H1 (cell line): ENCODE measurements around the gene SLC5A11. TPM values are rescaled to one million over a fixed set of nuclear protein-coding genes. Genes with fewer than 3 reads are reported as not detected.

Experiments used
- CTCF ChIA-PET: fragments of 300-600 bp; sonication (Branson Sonifier 250); formaldehyde crosslinking; loops from one replicate; lab custom pipeline; 2021; ENCODE audit not compliant: partially characterized antibody; lab: Charles Lee
- POLR2A ChIA-PET: fragments of 300-600 bp; sonication (Branson Sonifier 250); formaldehyde crosslinking; loops from one replicate; lab custom pipeline; 2021; ENCODE audit warnings: inconsistent platforms; ENCODE audit not compliant: partially characterized antibody; lab: Charles Lee
- DNase-seq, 2 experiments: peaks; one replicate each; pipeline versions ENCODE4 v3.0.0 to v3.0.0-alpha.2; 2010 to 2022; ENCODE audit warnings: low spot score in 2 of 2, low read depth in 1 of 2, mixed read lengths in 1 of 2
- FAIRE-seq: peaks from 2 replicates; lab custom pipeline; 2011; peaks lifted over from hg19 to GRCh38; lab: Jason Lieb, UNC
- H2AFZ ChIP-seq: 2 replicates; pipeline ENCODE4 v1.8.1; 2012; ENCODE audit warnings: low read length, inconsistent platforms
- H2AK5ac ChIP-seq: 2 replicates; pipeline ENCODE4 v1.6.1; 2013; ENCODE audit warnings: low read depth, low read length
- H2BK120ac ChIP-seq: replicated peaks from 2 replicates; pipeline ENCODE3; 2013; ENCODE audit warnings: low read depth, low read length, inconsistent platforms
- H2BK12ac ChIP-seq: 2 replicates; pipeline ENCODE4 v1.6.1; 2013; ENCODE audit warnings: low read depth, low read length
- H2BK15ac ChIP-seq: 2 replicates; pipeline ENCODE4 v1.6.1; 2013; ENCODE audit warnings: low read length
- H2BK20ac ChIP-seq: 2 replicates; pipeline ENCODE4 v1.6.1; 2013; ENCODE audit warnings: low read length
- H2BK5ac ChIP-seq: 2 replicates; pipeline ENCODE4 v1.6.1; 2013; ENCODE audit warnings: low read depth, low read length
- H3K14ac ChIP-seq: 2 replicates; pipeline ENCODE4 v1.6.1; 2013; ENCODE audit warnings: inconsistent platforms; ENCODE audit not compliant: insufficient read length
- H3K18ac ChIP-seq: 2 replicates; pipeline ENCODE4 v1.6.1; 2013; ENCODE audit warnings: low read length; ENCODE audit errors: extremely low read depth
- H3K23ac ChIP-seq: 2 replicates; pipeline ENCODE4 v1.6.1; 2013; ENCODE audit warnings: inconsistent platforms; ENCODE audit not compliant: insufficient read length
- H3K23me2 ChIP-seq: 2 replicates; pipeline ENCODE4 v1.6.1; 2013; ENCODE audit warnings: low read depth, low read length
- H3K27ac ChIP-seq: 2 replicates; pipeline ENCODE4 v1.6.1; 2011; ENCODE audit warnings: low read depth, low read length, inconsistent platforms
- H3K27me3 ChIP-seq, 4 experiments: replicated peaks in 1 of 4; 1 replicate in 1 of 4; 2 replicates in 3 of 4; pipeline versions ENCODE4 v1.6.1 to v1.8.1; 2011 to 2013; ENCODE audit warnings: low read length in 3 of 4, mild to moderate bottlenecking in 3 of 4, inconsistent platforms in 2 of 4, mixed read lengths in 2 of 4, moderate library complexity in 1 of 4; ENCODE audit not compliant: control insufficient read depth in 3 of 4, insufficient read depth in 3 of 4; ENCODE audit errors: extremely low read depth in 1 of 4
- H3K36me3 ChIP-seq, 4 experiments: 2 replicates each; pipeline versions ENCODE4 v1.6.1 to v1.8.1; 2011 to 2013; ENCODE audit warnings: mild to moderate bottlenecking in 4 of 4, low read length in 3 of 4, moderate library complexity in 2 of 4, control low read depth in 1 of 4, inconsistent platforms in 1 of 4; ENCODE audit not compliant: insufficient read depth in 4 of 4, control insufficient read depth in 2 of 4
- H3K4ac ChIP-seq: replicated peaks from 2 replicates; pipeline ENCODE3; 2013; ENCODE audit warnings: low read length, low read depth, mixed read lengths, inconsistent platforms; ENCODE audit not compliant: insufficient read length
- H3K4me1 ChIP-seq, 4 experiments: replicated peaks in 1 of 4; 1 replicate in 1 of 4; 2 replicates in 3 of 4; pipeline versions ENCODE4 v1.6.1 to v1.8.1; 2011 to 2013; ENCODE audit warnings: low read length in 3 of 4, inconsistent platforms in 2 of 4, mixed read lengths in 1 of 4; ENCODE audit not compliant: insufficient read depth in 4 of 4, control insufficient read depth in 3 of 4
- H3K4me2 ChIP-seq, 2 experiments: 2 replicates each; pipeline versions ENCODE4 v1.6.1 to v1.8.1; 2011 to 2013; ENCODE audit warnings: low read depth in 2 of 2, low read length in 2 of 2, control low read depth in 1 of 2, inconsistent platforms in 1 of 2, mild to moderate bottlenecking in 1 of 2; ENCODE audit not compliant: insufficient read depth in 1 of 2
- H3K4me3 ChIP-seq, 4 experiments: fragments of 200-600, 300-600 bp in 1 of 4; sonication (generic), shearing (Covaris generic), sonication (Bioruptor Twin) in 1 of 4; 2 replicates each; pipeline versions ENCODE4 v1.5.1 to v1.8.1; 2011 to 2016; ENCODE audit warnings: low read length in 4 of 4, low read depth in 3 of 4, control low read depth in 2 of 4, inconsistent platforms in 2 of 4, mild to moderate bottlenecking in 2 of 4, mixed read lengths in 1 of 4, moderate library complexity in 1 of 4; ENCODE audit not compliant: insufficient read depth in 2 of 4; ENCODE audit errors: extremely low read depth in 1 of 4
- H3K56ac ChIP-seq: replicated peaks from 2 replicates; pipeline ENCODE3; 2013; ENCODE audit warnings: low read depth, mild to moderate bottlenecking, mixed read lengths, low read length, inconsistent platforms; ENCODE audit not compliant: insufficient read length
- H3K79me1 ChIP-seq: 2 replicates; pipeline ENCODE4 v1.6.1; 2013; ENCODE audit warnings: low read depth, low read length, control low read depth
- H3K79me2 ChIP-seq, 2 experiments: 2 replicates each; pipeline versions ENCODE4 v1.6.1 to v1.8.1; 2012 to 2013; ENCODE audit warnings: low read length in 2 of 2, mild to moderate bottlenecking in 2 of 2, inconsistent platforms in 1 of 2; ENCODE audit not compliant: insufficient read depth in 2 of 2, control insufficient read depth in 1 of 2
- H3K9ac ChIP-seq, 4 experiments: replicated peaks in 1 of 4; 1 replicate in 1 of 4; 2 replicates in 3 of 4; pipeline versions ENCODE4 v1.6.1 to v1.8.1; 2011 to 2013; ENCODE audit warnings: low read depth in 3 of 4, low read length in 3 of 4, control low read depth in 2 of 4, mild to moderate bottlenecking in 2 of 4, moderate library complexity in 2 of 4, inconsistent platforms in 1 of 4; ENCODE audit errors: extremely low read depth in 1 of 4
- H3K9me3 ChIP-seq, 2 experiments: 2 replicates each; pipeline versions ENCODE4 v1.6.1 to v1.8.1; 2012 to 2013; ENCODE audit warnings: mild to moderate bottlenecking in 2 of 2, moderate library complexity in 2 of 2, control low read depth in 1 of 2, inconsistent platforms in 1 of 2, low read depth in 1 of 2, low read length in 1 of 2, mixed read lengths in 1 of 2; ENCODE audit not compliant: insufficient read depth in 2 of 2
- H4K20me1 ChIP-seq, 2 experiments: replicated peaks in 1 of 2; 2 replicates each; pipeline versions ENCODE3 to v1.8.1; 2011 to 2013; ENCODE audit warnings: inconsistent platforms in 2 of 2, low read length in 2 of 2, mild to moderate bottlenecking in 1 of 2; ENCODE audit not compliant: insufficient read depth in 2 of 2, control insufficient read depth in 1 of 2
- H4K5ac ChIP-seq: 2 replicates; pipeline ENCODE4 v1.6.1; 2013; ENCODE audit warnings: low read length, low read depth, mixed read lengths, inconsistent platforms; ENCODE audit not compliant: insufficient read length
- H4K8ac ChIP-seq: 2 replicates; pipeline ENCODE4 v1.8.0; 2013; ENCODE audit warnings: mild to moderate bottlenecking, moderate library complexity, low read length, inconsistent platforms; ENCODE audit not compliant: insufficient read depth; ENCODE audit errors: extremely low read depth
- H4K91ac ChIP-seq: replicated peaks from 2 replicates; pipeline ENCODE3; 2013; ENCODE audit warnings: low read length, mixed read lengths, inconsistent platforms; ENCODE audit not compliant: insufficient read length
- ASH2L ChIP-seq: fragments of 200-600, 300-600 bp; sonication (generic); IDR thresholded peaks from one replicate; pipeline ENCODE4 v1.7.1; 2017; ENCODE audit warnings: low read length
- BCL11A ChIP-seq, 2 experiments: IDR thresholded peaks; one replicate each; pipeline ENCODE4 v1.6.1; 2011; ENCODE audit warnings: low read depth in 2 of 2, low read length in 2 of 2, mild to moderate bottlenecking in 2 of 2
- CHD1 ChIP-seq: IDR thresholded peaks from 2 replicates; pipeline ENCODE4 v1.6.1; 2012; ENCODE audit warnings: low read depth, low read length, improper control_type of control experiment
- HDAC2 ChIP-seq, 2 experiments: fragments of 300-600 bp in 1 of 2; sonication (generic) in 1 of 2; IDR thresholded peaks; 2 replicates each; pipeline ENCODE4 v1.6.1; 2011 to 2012; ENCODE audit warnings: low read depth in 2 of 2, low read length in 2 of 2, mild to moderate bottlenecking in 2 of 2, moderate library complexity in 2 of 2, borderline replicate concordance in 1 of 2, inconsistent platforms in 1 of 2
- KDM4A ChIP-seq: IDR thresholded peaks from one replicate; pipeline ENCODE4 v1.7.1; 2012; ENCODE audit warnings: low read depth, mild to moderate bottlenecking, moderate library complexity, low read length, inconsistent platforms; ENCODE audit not compliant: severe bottlenecking
- NANOG ChIP-seq: IDR thresholded peaks from 2 replicates; pipeline ENCODE4 v1.6.1; 2011; ENCODE audit warnings: low read length, low read depth, mild to moderate bottlenecking, inconsistent platforms; ENCODE audit not compliant: insufficient read depth, poor library complexity, severe bottlenecking
- RBBP5 ChIP-seq: IDR thresholded peaks from 2 replicates; pipeline ENCODE4 v1.7.1; 2012; ENCODE audit warnings: low read depth, mild to moderate bottlenecking, inconsistent platforms, low read length, moderate library complexity, borderline replicate concordance
- SAP30 ChIP-seq: fragments of 300-600 bp; sonication (generic); IDR thresholded peaks from 2 replicates; pipeline ENCODE4 v1.7.1; 2012; ENCODE audit warnings: low read length, moderate library complexity, mild to moderate bottlenecking, inconsistent platforms; ENCODE audit not compliant: insufficient read depth, insufficient replicate concordance
- SP1 ChIP-seq: IDR thresholded peaks from 2 replicates; pipeline ENCODE4 v1.6.1; 2011; ENCODE audit warnings: low read depth, low read length
- polyA plus RNA-seq, 7 experiments: library from polyadenylated mRNA; depleted of rRNA in 3 of 7; stranded (reverse) in 5 of 7; unstranded in 2 of 7; fragments of >200 nt in 5 of 7; fragments of 200-250 nt in 2 of 7; gene quantifications; 1 replicate in 5 of 7; 2 replicates in 1 of 7; 4 replicates in 1 of 7; pipeline versions ENCODE4 v1.2.1 to v1.2.3, GENCODE V29; 2011 to 2013; ENCODE audit warnings: missing spikeins in 2 of 7, mixed read lengths in 2 of 7
- total RNA-seq: library from RNA; stranded (reverse); fragmentation: NEBNext Ultra II Directional; extraction: Animal tissue kit (Norgen Biotek cat#: 25700); gene quantifications from 2 replicates; pipeline ENCODE4 v1.2.1, GENCODE V29; 2021

Gene SLC5A11
- total and polyA plus RNA-seq, 2 of the 8 experiments (the other 6 are each of a cell fraction or from before 2014, with no cell fraction given): 0.26 to 0.59 TPM

GRCh38 chr16:24900230-24900629 is 54.5 kb downstream of the SLC5A11 start:
- no peak for DNase-seq
- TF ChIP-seq NANOG (no peak), CHD1 (no peak), SP1 (no peak), RBBP5 (no peak), KDM4A (no peak), SAP30 (no peak), BCL11A (IDR thresholded peaks at IDR 0.05; ENCODE audit: low read depth in 2 of 2, low read length in 2 of 2) (no peak), HDAC2 (IDR thresholded peaks at IDR 0.05; ENCODE audit: borderline replicate concordance in 1 of 2, low read depth in 2 of 2, low read length in 2 of 2) (no peak), ASH2L (no peak)

More at GRCh38 chr16:24900230-24900629, 54.5 kb downstream of the SLC5A11 start:
- H3K56ac ChIP-seq: no peak overlapping the region
- H2BK15ac ChIP-seq: no peak overlapping the region
- no peak overlapping the region for H2BK20ac ChIP-seq
- CTCF ChIA-PET: interaction anchor here (0.6 kb wide), 1 partner anchor 456 kb away, joined by 4 read pairs; no protein-coding TSS in a partner anchor
- H2BK120ac ChIP-seq: no peak overlapping the region
- no peaks in the 10 kb centered on the region for H3K4me1 ChIP-seq
- H2BK5ac ChIP-seq: no peak overlapping the region
- no peak overlapping the region for H3K4ac ChIP-seq
- no peak overlapping the region for H2BK12ac ChIP-seq
- no peak overlapping the region for H3K4me3 ChIP-seq
- no peaks in the 10 kb centered on the region for H3K36me3 ChIP-seq
- H3K79me1 ChIP-seq: no peaks in the 10 kb centered on the region
- H3K79me2 ChIP-seq: no peaks in the 10 kb centered on the region
- H3K9me3 ChIP-seq: no peaks in the 10 kb centered on the region; a peak in 1 of 4 replicates
- H4K5ac ChIP-seq: no peak overlapping the region
- no peak overlapping the region for H3K27ac ChIP-seq
- no peak overlapping the region for H3K18ac ChIP-seq
- H3K4me2 ChIP-seq: no peak overlapping the region
- H3K23ac ChIP-seq: no peak overlapping the region
- no peak overlapping the region for H3K14ac ChIP-seq
- H4K20me1 ChIP-seq: no peaks in the 10 kb centered on the region
- H3K9ac ChIP-seq: no peak overlapping the region
- H4K8ac ChIP-seq: no peak overlapping the region
- POLR2A ChIA-PET: no interaction called here
- H4K91ac ChIP-seq: no peak overlapping the region
- no peaks in the 10 kb centered on the region for H3K27me3 ChIP-seq
- no peak for FAIRE-seq
- H3K23me2 ChIP-seq: no peaks in the 10 kb centered on the region; the same call in 1 of the 2 replicates
- no peak overlapping the region for H2AK5ac ChIP-seq
- no peak overlapping the region for H2AFZ ChIP-seq
